ENCODE data around the gene IDI1.
"Not testable (repeated sequence)": the region's sequence is repeated elsewhere in the genome, so short reads cannot be mapped to it uniquely, and the experiment has no call there.

Gene IDI1

DNA sequence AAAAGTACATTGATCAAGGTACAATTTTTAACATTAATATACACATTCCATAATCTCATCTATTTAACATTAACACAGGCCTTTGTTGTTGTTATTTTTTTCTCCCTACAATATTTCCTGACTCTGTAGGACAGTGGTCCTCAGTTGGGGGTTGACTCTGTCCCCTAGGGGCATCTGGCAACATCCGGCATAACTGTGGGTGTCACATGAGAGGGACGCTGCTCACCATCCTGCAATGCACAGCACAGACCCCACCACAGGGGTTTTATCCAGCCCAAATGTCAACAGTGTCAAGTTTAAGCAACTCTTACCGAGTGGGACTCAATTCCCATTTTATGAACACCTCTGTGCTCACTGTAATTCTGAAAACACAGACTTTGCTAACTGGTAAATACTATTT is 8.8 kb downstream of the IDI1 start:
- Histone ChIP-seq H3K4me1 (ENCODE audit: low read depth, poor library complexity, severe bottlenecking) (no peaks in the 10 kb centered on the region), H3K27ac (no peak overlapping the region), H3K4me2 (no peak overlapping the region), H3K79me2 (ENCODE audit: insufficient read depth, low read depth) (peaks cover 13% of the 10 kb centered on the region), H2AFZ (ENCODE audit: low read depth) (no peak overlapping the region), H3K36me3 (ENCODE audit: insufficient read depth) (peaks cover 39% of the 10 kb centered on the region; the same call in 1 of the 2 replicates), H3K4me3 (IDR thresholded peaks at IDR 0.05; ENCODE audit: insufficient read depth, low read depth, low read length) (no peak overlapping the region), H3K27me3 (ENCODE audit: insufficient read depth, low read depth) (no peaks in the 10 kb centered on the region), H4K20me1 (ENCODE audit: insufficient read depth) (0 out of 2 replicates have a peak, but pooled peaks cover 6% of the 10 kb centered on the region), H3K9ac (no peak overlapping the region)
- TF ChIP-seq, protein P1, sequence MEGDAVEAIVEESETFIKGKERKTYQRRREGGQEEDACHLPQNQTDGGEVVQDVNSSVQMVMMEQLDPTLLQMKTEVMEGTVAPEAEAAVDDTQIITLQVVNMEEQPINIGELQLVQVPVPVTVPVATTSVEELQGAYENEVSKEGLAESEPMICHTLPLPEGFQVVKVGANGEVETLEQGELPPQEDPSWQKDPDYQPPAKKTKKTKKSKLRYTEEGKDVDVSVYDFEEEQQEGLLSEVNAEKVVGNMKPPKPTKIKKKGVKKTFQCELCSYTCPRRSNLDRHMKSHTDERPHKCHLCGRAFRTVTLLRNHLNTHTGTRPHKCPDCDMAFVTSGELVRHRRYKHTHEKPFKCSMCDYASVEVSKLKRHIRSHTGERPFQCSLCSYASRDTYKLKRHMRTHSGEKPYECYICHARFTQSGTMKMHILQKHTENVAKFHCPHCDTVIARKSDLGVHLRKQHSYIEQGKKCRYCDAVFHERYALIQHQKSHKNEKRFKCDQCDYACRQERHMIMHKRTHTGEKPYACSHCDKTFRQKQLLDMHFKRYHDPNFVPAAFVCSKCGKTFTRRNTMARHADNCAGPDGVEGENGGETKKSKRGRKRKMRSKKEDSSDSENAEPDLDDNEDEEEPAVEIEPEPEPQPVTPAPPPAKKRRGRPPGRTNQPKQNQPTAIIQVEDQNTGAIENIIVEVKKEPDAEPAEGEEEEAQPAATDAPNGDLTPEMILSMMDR (conservative IDR thresholded peaks at IDR 0.05; ENCODE audit: low read depth, low read length) = no peak

DNA sequence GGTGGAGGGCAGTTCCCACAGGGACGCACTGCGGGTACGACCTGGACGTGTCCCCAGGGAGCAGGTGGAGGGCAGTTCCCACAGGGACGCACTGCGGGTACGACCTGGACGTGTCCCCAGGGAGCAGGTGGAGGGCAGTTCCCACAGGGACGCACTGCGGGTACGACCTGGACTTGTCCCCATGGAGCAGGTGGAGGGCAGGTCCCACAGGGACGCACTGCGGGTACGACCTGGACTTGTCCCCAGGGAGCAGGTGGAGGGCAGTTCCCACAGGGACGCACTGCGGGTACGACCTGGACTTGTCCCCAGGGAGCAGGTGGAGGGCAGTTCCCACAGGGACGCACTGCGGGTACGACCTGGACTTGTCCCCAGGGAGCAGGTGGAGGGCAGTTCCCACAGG is 10.2 kb downstream of the IDI1 start:
- H2AFZ ChIP-seq (ENCODE audit: low read depth); H4K20me1 ChIP-seq (ENCODE audit: insufficient read depth); H3K4me1 ChIP-seq (ENCODE audit: low read depth, poor library complexity, severe bottlenecking); H3K27ac ChIP-seq; H3K4me3 ChIP-seq (IDR thresholded peaks at IDR 0.05; ENCODE audit: insufficient read depth, low read depth, low read length); H3K4me2 ChIP-seq; H3K27me3 ChIP-seq (ENCODE audit: insufficient read depth, low read depth); H3K79me2 ChIP-seq (ENCODE audit: insufficient read depth, low read depth); H3K9ac ChIP-seq: not testable (repeated sequence)
- peaks cover 37% of the 10 kb centered on the region; the same call in 1 of the 2 replicates for H3K36me3 ChIP-seq (ENCODE audit: insufficient read depth)

- no peak overlapping the region for H3K4me2 ChIP-seq
- no peaks in the 10 kb centered on the region for H4K20me1 ChIP-seq (ENCODE audit: insufficient read depth)
- no peak overlapping the region for H2AFZ ChIP-seq (ENCODE audit: low read depth)
- no peak overlapping the region for H3K9ac ChIP-seq
- no peaks in the 10 kb centered on the region for H3K27me3 ChIP-seq (ENCODE audit: insufficient read depth, low read depth)
- no peaks in the 10 kb centered on the region for H3K79me2 ChIP-seq (ENCODE audit: insufficient read depth, low read depth)
- TF ChIP-seq, protein P1 (conservative IDR thresholded peaks at IDR 0.05; ENCODE audit: low read depth, low read length) = no peak
- H3K36me3 ChIP-seq (ENCODE audit: insufficient read depth) = peaks cover 22% of the 10 kb centered on the region; the same call in 1 of the 2 replicates
- no peaks in the 10 kb centered on the region for H3K4me1 ChIP-seq (ENCODE audit: low read depth, poor library complexity, severe bottlenecking)
- H3K4me3 ChIP-seq (IDR thresholded peaks at IDR 0.05; ENCODE audit: insufficient read depth, low read depth, low read length) = no peak overlapping the region
- H3K27ac ChIP-seq = no peak overlapping the region
Measured at GRCh38 chr10:1037098-1037497, 11.8 kb downstream of the IDI1 start.

- Histone ChIP-seq H3K79me2 (ENCODE audit: insufficient read depth, low read depth) (no peaks in the 10 kb centered on the region), H3K27me3 (ENCODE audit: insufficient read depth, low read depth) (no peaks in the 10 kb centered on the region), H2AFZ (ENCODE audit: low read depth) (no peak overlapping the region), H3K9ac (no peak overlapping the region), H3K4me3 (IDR thresholded peaks at IDR 0.05; ENCODE audit: insufficient read depth, low read depth, low read length) (no peak overlapping the region), H4K20me1 (ENCODE audit: insufficient read depth) (no peaks in the 10 kb centered on the region), H3K36me3 (ENCODE audit: insufficient read depth) (peaks cover 17% of the 10 kb centered on the region; the same call in 1 of the 2 replicates), H3K27ac (no peak overlapping the region), H3K4me1 (ENCODE audit: low read depth, poor library complexity, severe bottlenecking) (no peaks in the 10 kb centered on the region), H3K4me2 (no peak overlapping the region)
- TF ChIP-seq, protein P1 (conservative IDR thresholded peaks at IDR 0.05; ENCODE audit: low read depth, low read length) = no peak
Measured at GRCh38 chr10:1036341-1036791, 12.6 kb downstream of the IDI1 start.

GRCh38 chr10:1035201-1035600 is 13.7 kb downstream of the IDI1 start:
- peaks cover 10% of the 10 kb centered on the region; the same call in 1 of the 2 replicates for H3K36me3 ChIP-seq (ENCODE audit: insufficient read depth)
- TF ChIP-seq, protein P1 (conservative IDR thresholded peaks at IDR 0.05; ENCODE audit: low read depth, low read length) = no peak
- no peaks in the 10 kb centered on the region for H3K4me1 ChIP-seq (ENCODE audit: low read depth, poor library complexity, severe bottlenecking)
- no peaks in the 10 kb centered on the region for H3K27me3 ChIP-seq (ENCODE audit: insufficient read depth, low read depth)
- H3K27ac ChIP-seq = no peak overlapping the region
- H2AFZ ChIP-seq (ENCODE audit: low read depth) = no peak overlapping the region
- no peak overlapping the region for H3K4me2 ChIP-seq
- H3K4me3 ChIP-seq (IDR thresholded peaks at IDR 0.05; ENCODE audit: insufficient read depth, low read depth, low read length) = no peak overlapping the region
- H3K79me2 ChIP-seq (ENCODE audit: insufficient read depth, low read depth) = no peaks in the 10 kb centered on the region
- no peak overlapping the region for H3K9ac ChIP-seq
- H4K20me1 ChIP-seq (ENCODE audit: insufficient read depth) = no peaks in the 10 kb centered on the region
